Measurements from ENCODE around the gene AP3M1.

GRCh38 chr10:74177140-74177677, 26.6 kb upstream of the AP3M1 start:
- TF ChIP-seq EP300 (IDR thresholded peaks at IDR 0.05; ENCODE audit: borderline replicate concordance) (no peak), NFIC (IDR thresholded peaks at IDR 0.05) (no peak), CREB1 (IDR thresholded peaks at IDR 0.05; ENCODE audit: low read depth) (no peak), YY1 (IDR thresholded peaks at IDR 0.05; ENCODE audit: low read depth) (no peak), EGR1 (IDR thresholded peaks at IDR 0.05) (no peak), RAD21 (IDR thresholded peaks at IDR 0.05; ENCODE audit: low read depth) (no peak), CEBPB (IDR thresholded peaks at IDR 0.05) (no peak), TAF1 (IDR thresholded peaks at IDR 0.05; ENCODE audit: low read depth) (no peak), TCF12 (IDR thresholded peaks at IDR 0.05; ENCODE audit: low read depth) (no peak; the same call in 1 of the 2 replicates), ZBTB7A (IDR thresholded peaks at IDR 0.05; ENCODE audit: low read depth) (0 out of 2 replicates have a peak, but pooled peaks have one; percentile 80), USF1 (IDR thresholded peaks at IDR 0.05) (no peak)
- TF ChIP-seq, protein P1, sequence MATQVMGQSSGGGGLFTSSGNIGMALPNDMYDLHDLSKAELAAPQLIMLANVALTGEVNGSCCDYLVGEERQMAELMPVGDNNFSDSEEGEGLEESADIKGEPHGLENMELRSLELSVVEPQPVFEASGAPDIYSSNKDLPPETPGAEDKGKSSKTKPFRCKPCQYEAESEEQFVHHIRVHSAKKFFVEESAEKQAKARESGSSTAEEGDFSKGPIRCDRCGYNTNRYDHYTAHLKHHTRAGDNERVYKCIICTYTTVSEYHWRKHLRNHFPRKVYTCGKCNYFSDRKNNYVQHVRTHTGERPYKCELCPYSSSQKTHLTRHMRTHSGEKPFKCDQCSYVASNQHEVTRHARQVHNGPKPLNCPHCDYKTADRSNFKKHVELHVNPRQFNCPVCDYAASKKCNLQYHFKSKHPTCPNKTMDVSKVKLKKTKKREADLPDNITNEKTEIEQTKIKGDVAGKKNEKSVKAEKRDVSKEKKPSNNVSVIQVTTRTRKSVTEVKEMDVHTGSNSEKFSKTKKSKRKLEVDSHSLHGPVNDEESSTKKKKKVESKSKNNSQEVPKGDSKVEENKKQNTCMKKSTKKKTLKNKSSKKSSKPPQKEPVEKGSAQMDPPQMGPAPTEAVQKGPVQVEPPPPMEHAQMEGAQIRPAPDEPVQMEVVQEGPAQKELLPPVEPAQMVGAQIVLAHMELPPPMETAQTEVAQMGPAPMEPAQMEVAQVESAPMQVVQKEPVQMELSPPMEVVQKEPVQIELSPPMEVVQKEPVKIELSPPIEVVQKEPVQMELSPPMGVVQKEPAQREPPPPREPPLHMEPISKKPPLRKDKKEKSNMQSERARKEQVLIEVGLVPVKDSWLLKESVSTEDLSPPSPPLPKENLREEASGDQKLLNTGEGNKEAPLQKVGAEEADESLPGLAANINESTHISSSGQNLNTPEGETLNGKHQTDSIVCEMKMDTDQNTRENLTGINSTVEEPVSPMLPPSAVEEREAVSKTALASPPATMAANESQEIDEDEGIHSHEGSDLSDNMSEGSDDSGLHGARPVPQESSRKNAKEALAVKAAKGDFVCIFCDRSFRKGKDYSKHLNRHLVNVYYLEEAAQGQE (IDR thresholded peaks at IDR 0.05; ENCODE audit: low read depth) = no peak
- TF ChIP-seq, protein P2, sequence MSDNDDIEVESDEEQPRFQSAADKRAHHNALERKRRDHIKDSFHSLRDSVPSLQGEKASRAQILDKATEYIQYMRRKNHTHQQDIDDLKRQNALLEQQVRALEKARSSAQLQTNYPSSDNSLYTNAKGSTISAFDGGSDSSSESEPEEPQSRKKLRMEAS (IDR thresholded peaks at IDR 0.05) = no peak
